ENCODE data around the gene MAD1L1.
"Not testable (repeated sequence)": the region's sequence is repeated elsewhere in the genome, so short reads cannot be mapped to it uniquely, and the experiment has no call there.

DNA sequence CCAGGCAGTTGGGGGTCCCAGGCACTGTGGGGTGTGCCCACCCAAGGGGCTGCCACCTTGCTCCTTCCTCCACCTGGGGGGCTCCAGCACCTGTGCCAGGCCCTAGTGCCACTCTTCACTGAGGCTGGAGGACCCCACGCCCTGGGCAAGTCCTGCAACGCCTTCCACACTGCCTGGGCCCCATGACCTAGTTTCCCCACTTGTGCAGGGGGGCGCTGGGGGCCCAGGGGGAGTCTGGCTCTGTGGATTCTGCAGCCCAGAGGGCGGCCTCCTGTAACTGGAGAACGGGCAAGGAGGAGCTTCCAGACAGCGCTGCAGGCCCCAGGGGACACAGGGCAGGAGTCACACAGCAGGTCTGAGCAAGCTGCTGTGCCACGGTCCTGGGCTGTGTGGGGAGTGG is 416.3 kb downstream of the MAD1L1 start:
- TF ChIP-seq, protein P1, sequence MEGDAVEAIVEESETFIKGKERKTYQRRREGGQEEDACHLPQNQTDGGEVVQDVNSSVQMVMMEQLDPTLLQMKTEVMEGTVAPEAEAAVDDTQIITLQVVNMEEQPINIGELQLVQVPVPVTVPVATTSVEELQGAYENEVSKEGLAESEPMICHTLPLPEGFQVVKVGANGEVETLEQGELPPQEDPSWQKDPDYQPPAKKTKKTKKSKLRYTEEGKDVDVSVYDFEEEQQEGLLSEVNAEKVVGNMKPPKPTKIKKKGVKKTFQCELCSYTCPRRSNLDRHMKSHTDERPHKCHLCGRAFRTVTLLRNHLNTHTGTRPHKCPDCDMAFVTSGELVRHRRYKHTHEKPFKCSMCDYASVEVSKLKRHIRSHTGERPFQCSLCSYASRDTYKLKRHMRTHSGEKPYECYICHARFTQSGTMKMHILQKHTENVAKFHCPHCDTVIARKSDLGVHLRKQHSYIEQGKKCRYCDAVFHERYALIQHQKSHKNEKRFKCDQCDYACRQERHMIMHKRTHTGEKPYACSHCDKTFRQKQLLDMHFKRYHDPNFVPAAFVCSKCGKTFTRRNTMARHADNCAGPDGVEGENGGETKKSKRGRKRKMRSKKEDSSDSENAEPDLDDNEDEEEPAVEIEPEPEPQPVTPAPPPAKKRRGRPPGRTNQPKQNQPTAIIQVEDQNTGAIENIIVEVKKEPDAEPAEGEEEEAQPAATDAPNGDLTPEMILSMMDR (IDR thresholded peaks at IDR 0.05), result not testable (repeated sequence)
- TF ChIP-seq POLR2A (IDR thresholded peaks at IDR 0.05), result not testable (repeated sequence)
